Psoas muscle (tissue), 8 donors: ENCODE results near the gene ERBIN. TPM values are rescaled to one million over a fixed set of nuclear protein-coding genes. Genes with fewer than 3 reads are reported as not detected.

Experiments used
- ATAC-seq, 4 donors: fragments of 200-7000 bp; cut with Tn5 transposase; one replicate each; pipeline ENCODE4 v1.9.1; 2020; ENCODE audit warnings: moderate library complexity in 3 of 4, mild to moderate bottlenecking in 2 of 4
- DNase-seq, 2 donors: peaks; one replicate each; pipeline ENCODE4 v3.0.0-alpha.2; 2020
- H3K27ac ChIP-seq: fragments of 200-600 bp; one replicate; pipeline ENCODE4 v1.8.0; 2022
- H3K27me3 ChIP-seq, 3 donors: fragments of 200-600 bp in 1 of 3; one replicate each; pipeline versions ENCODE4 v1.6.1 to v1.8.0; 2013 to 2022; ENCODE audit warnings: low read length in 2 of 3, mild to moderate bottlenecking in 2 of 3, moderate library complexity in 1 of 3; ENCODE audit not compliant: insufficient read depth in 3 of 3
- H3K36me3 ChIP-seq, 2 donors: fragments of 200-600 bp in 1 of 2; one replicate each; pipeline versions ENCODE4 v1.6.1 to v1.8.0; 2013 to 2022; ENCODE audit warnings: low read depth in 1 of 2, mild to moderate bottlenecking in 1 of 2, moderate library complexity in 1 of 2; ENCODE audit not compliant: insufficient read depth in 1 of 2
- H3K4me1 ChIP-seq: fragments of 200-600 bp; one replicate; pipeline ENCODE4 v1.8.0; 2022
- H3K4me3 ChIP-seq: fragments of 200-600 bp; one replicate; pipeline ENCODE4 v1.8.0; 2022; ENCODE audit warnings: mild to moderate bottlenecking
- H3K9me3 ChIP-seq: fragments of 200-600 bp; one replicate; pipeline ENCODE4 v1.8.0; 2022
- CTCF ChIP-seq: fragments of 200-600 bp; IDR thresholded peaks from one replicate; pipeline ENCODE4 v1.8.0; 2022; ENCODE audit warnings: antibody characterized with exemption
- whole genome bisulfite sequencing, 3 donors: extraction: QIAGEN DNeasy Blood & Tissue Kit; methylation state at CpG; one replicate each; pipeline versions ENCODE4 v1.1.6 to v1.1.7; 2013; 5-methylcytosine and 5-hydroxymethylcytosine counted together
- intact Hi-C, 2 donors: fragments of 100-400 bp; cut with DNase I; formaldehyde crosslinking; loops; one replicate each; pipeline versions ENCODE4 v1.11.0 to v1.14.2; 2022
- polyA plus RNA-seq, 3 donors: library from polyadenylated mRNA; stranded (reverse); fragments of 200-250 nt; gene quantifications; one replicate each; pipeline ENCODE4 v1.2.3, GENCODE V29; 2013
- total RNA-seq, 4 donors: library from RNA; stranded (reverse); fragmentation: NEBNext Ultra II Directional in 2 of 4; extraction: Animal tissue kit (Norgen Biotek cat#: 25700) in 2 of 4; gene quantifications; one replicate each; pipeline versions ENCODE4 v1.2.1 to v1.2.4, GENCODE V29; 2021 to 2023
- donor health status: healthy with polysubstance abuse.
- donor health status: DM: no; HTN: no; CAD: no; lungs with moderate emphysema.
- donor health status: Bipolar disorder and iron deficiency.
- donor health status: healthy.
- donor health status: DM: yes; HTN: yes; CAD: no.
- donor health status: DM: no; HTN: no; CAD: no.
- donor health status: DM: no; HTN: no; CAD: no.
- donor health status: DM: yes; HTN: yes; CAD: no.

Gene ERBIN
- total and polyA plus RNA-seq, 7 donors = 8.3 to 56.6 (median 28.8) TPM

GRCh38 chr5:65893749-65894430 is 32.5 kb upstream of the ERBIN start:
- no peak overlapping the region for H3K27ac ChIP-seq
- H3K27me3 ChIP-seq = no peaks in the 10 kb centered on the region
- no peak for DNase-seq
- no peak for ATAC-seq
- H3K36me3 ChIP-seq = no peaks in the 10 kb centered on the region
- WGBS, 3 donors = 86 to 89% (median 87%) methylated on average over 9 of the region's 9 CpGs
- no peaks in the 10 kb centered on the region for H3K4me1 ChIP-seq
- TF ChIP-seq CTCF = no peak
- intact Hi-C loops = no loop called here
- H3K4me3 ChIP-seq = no peak overlapping the region
- H3K9me3 ChIP-seq = no peaks in the 10 kb centered on the region

GRCh38 chr5:65895891-65896290 is 30.5 kb upstream of the ERBIN start:
- H3K27ac ChIP-seq = no peak overlapping the region
- DNase-seq (no peak), ATAC-seq (no peak)
- H3K4me3 ChIP-seq = no peak overlapping the region
- H3K36me3 ChIP-seq = no peaks in the 10 kb centered on the region
- TF ChIP-seq CTCF = no peak
- H3K4me1 ChIP-seq = no peaks in the 10 kb centered on the region
- H3K9me3 ChIP-seq = no peaks in the 10 kb centered on the region
- H3K27me3 ChIP-seq = no peaks in the 10 kb centered on the region
- intact Hi-C loops = no loop called here
- 78 to 86% (median 85%) methylated on average over 3 of the region's 3 CpGs for WGBS, 3 donors

GRCh38 chr5:65900746-65901145 is 25.6 kb upstream of the ERBIN start:
- DNase-seq = no peak
- Histone ChIP-seq H3K27ac (no peak overlapping the region), H3K4me3 (no peak overlapping the region), H3K4me1 (no peaks in the 10 kb centered on the region), H3K9me3 (no peaks in the 10 kb centered on the region), H3K27me3 (no peaks in the 10 kb centered on the region), H3K36me3 (no peaks in the 10 kb centered on the region)
- WGBS, 3 donors = 84 to 91% (median 90%) methylated on average over 2 of the region's 2 CpGs
- no peak for ATAC-seq
- TF ChIP-seq CTCF = no peak
- intact Hi-C loops = no loop called here

- WGBS, 3 donors = 87 to 92% (median 90%) methylated on average over 4 of the region's 4 CpGs
- no peak for ATAC-seq
- DNase-seq = no peak
- Histone ChIP-seq H3K36me3 (no peaks in the 10 kb centered on the region), H3K27me3 (no peaks in the 10 kb centered on the region), H3K27ac (no peak overlapping the region), H3K4me3 (no peak overlapping the region), H3K9me3 (no peaks in the 10 kb centered on the region), H3K4me1 (no peaks in the 10 kb centered on the region)
- no peak for TF ChIP-seq CTCF
- intact Hi-C loops = no loop called here
Measured at GRCh38 chr5:65902104-65902503, 24.3 kb upstream of the ERBIN start.

- H3K9me3 ChIP-seq = no peaks in the 10 kb centered on the region
- TF ChIP-seq CTCF = no peak
- no peaks in the 10 kb centered on the region for H3K4me1 ChIP-seq
- H3K36me3 ChIP-seq = no peaks in the 10 kb centered on the region
- DNase-seq (no peak), ATAC-seq (no peak)
- H3K27me3 ChIP-seq = no peaks in the 10 kb centered on the region
- 95 to 100% (median 97%) methylated on average over 1 of the region's 1 CpG for WGBS, 3 donors
- H3K4me3 ChIP-seq = no peak overlapping the region
- H3K27ac ChIP-seq = no peak overlapping the region
- intact Hi-C loops = no loop called here
Measured at GRCh38 chr5:65903581-65903980, 22.8 kb upstream of the ERBIN start.
